GM13976 (cell line): ENCODE data around the gene ZMPSTE24.
"Not testable (repeated sequence)": the region's sequence is repeated elsewhere in the genome, so short reads cannot be mapped to it uniquely, and the experiment has no call there.

ENCODE experiments used
- DNase-seq: peaks from one replicate; pipeline ENCODE4 v3.0.0; 2012; ENCODE audit warnings: low spot score
- CTCF ChIP-seq: IDR thresholded peaks from 2 replicates; pipeline ENCODE4 v1.5.1; 2012; ENCODE audit warnings: borderline replicate concordance, mild to moderate bottlenecking; ENCODE audit not compliant: insufficient read depth; ENCODE audit errors: extremely low read depth, missing control alignments, control extremely low read depth
- in situ Hi-C: fragments of 300-500 bp; cut with MboI; formaldehyde crosslinking; loops from one replicate; pipeline ENCODE4 v1.12.0; 2022; ENCODE audit warnings: low sequenced_read_pairs, mixed read lengths, inconsistent platforms; ENCODE audit not compliant: unreplicated experiment

Gene ZMPSTE24

GRCh38 chr1:40257688-40258444, at the start of gene ZMPSTE24:
ZMPSTE24 (plus strand) TSS chr1:40258236; CDS start chr1:40258272, 36 bp downstream.
- peak; percentile 91 for DNase-seq
- in situ Hi-C loops: no loop called here
- no peak for TF ChIP-seq CTCF

GRCh38 chr1:40210511-40211204, 47.4 kb upstream of the ZMPSTE24 start:
- DNase-seq: no peak
- no peak for TF ChIP-seq CTCF
- in situ Hi-C loops: no loop called here

GRCh38 chr1:40218333-40218732, 39.7 kb upstream of the ZMPSTE24 start:
- in situ Hi-C loops: no loop called here
- no peak for DNase-seq
- TF ChIP-seq CTCF: no peak

GRCh38 chr1:40221471-40221905, 36.5 kb upstream of the ZMPSTE24 start:
- in situ Hi-C loops, DNase-seq: not testable (repeated sequence)

GRCh38 chr1:40221977-40222772, 35.9 kb upstream of the ZMPSTE24 start:
- no peak for DNase-seq
- in situ Hi-C loops: no loop called here
- no peak for TF ChIP-seq CTCF

GRCh38 chr1:40224040-40224439, 34.0 kb upstream of the ZMPSTE24 start:
- in situ Hi-C loops: no loop called here
- no peak for TF ChIP-seq CTCF
- no peak for DNase-seq
